Smooth muscle cell of trachea (primary cell): ENCODE measurements around the gene ZNF519. TPM values are rescaled to one million over a fixed set of nuclear protein-coding genes. Genes with fewer than 3 reads are reported as not detected.

Source experiments
- total RNA-seq: library from RNA; depleted of rRNA; stranded (reverse); fragments of >200 nt; gene quantifications from 2 replicates; pipeline ENCODE4 v1.2.1, GENCODE V29; 2014

The ZNF519 gene
- total RNA-seq, result 3.6 and 4.4 TPM in 2 replicates

GRCh38 chr18:14132271-14132700, at the start of gene ZNF519:
Gene ZNF519 (minus strand): TSS chr18:14132435. CDS start chr18:14132277, 158 bp downstream.

Other genes starting within 250 kb of the ZNF519 start
- not detected in 2 replicates for gene MC2R, start 216.9 kb downstream of the ZNF519 start, total RNA-seq